Measurements from ENCODE around the gene IDH3G.

IDH3G gene

DNA sequence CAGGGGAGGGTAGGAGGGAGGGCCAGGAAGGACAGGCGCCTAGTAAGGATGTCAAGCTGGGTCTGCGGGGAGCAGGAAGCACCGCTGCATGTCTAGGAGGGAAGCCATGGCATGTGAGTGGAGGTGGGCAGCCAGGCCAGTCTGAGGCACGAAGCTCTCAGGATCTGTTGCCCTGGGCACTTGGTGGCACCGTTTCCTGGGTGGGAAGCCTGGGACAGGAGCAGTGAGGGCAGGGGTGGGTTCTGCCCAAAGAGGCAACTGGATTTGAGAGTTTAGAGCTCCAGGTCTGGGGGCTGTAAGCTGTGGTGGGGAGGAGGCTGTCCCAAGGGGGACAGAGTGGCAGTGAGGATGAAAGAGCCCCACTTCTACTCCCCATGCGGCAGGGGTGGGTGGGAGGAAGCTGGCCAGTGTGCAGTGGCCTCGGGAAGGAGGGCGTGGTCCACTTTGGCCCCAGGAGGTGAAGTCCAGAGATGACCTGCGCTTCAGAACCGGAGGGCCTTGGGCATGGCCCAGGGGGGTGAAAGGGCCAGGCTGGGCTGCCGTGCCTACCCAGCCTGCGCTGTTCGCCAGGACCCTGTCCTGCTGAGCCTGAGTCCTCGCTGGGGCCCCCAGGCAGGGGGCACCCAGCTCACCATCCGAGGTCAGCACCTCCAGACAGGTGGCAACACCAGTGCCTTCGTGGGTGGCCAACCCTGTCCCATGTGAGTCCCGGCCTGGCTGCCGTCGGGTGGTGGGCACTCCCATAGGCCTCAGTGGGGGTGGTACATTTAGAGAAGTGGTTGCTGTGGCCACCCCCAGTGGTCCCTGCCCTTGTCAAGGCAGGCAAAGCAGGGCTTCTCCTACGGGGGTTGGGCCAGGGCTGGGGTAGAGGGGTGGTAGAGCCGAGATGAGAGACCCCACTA is 21.6 kb downstream of the IDH3G start:
- H3K4me3 ChIP-seq (replicated peaks; ENCODE audit: low read depth, low read length): no peak overlapping the region
- no peak for DNase-seq (ENCODE audit: low read depth)
- no peak for TF ChIP-seq CTCF (IDR thresholded peaks at IDR 0.05; ENCODE audit: low read length, missing control alignments)

DNA sequence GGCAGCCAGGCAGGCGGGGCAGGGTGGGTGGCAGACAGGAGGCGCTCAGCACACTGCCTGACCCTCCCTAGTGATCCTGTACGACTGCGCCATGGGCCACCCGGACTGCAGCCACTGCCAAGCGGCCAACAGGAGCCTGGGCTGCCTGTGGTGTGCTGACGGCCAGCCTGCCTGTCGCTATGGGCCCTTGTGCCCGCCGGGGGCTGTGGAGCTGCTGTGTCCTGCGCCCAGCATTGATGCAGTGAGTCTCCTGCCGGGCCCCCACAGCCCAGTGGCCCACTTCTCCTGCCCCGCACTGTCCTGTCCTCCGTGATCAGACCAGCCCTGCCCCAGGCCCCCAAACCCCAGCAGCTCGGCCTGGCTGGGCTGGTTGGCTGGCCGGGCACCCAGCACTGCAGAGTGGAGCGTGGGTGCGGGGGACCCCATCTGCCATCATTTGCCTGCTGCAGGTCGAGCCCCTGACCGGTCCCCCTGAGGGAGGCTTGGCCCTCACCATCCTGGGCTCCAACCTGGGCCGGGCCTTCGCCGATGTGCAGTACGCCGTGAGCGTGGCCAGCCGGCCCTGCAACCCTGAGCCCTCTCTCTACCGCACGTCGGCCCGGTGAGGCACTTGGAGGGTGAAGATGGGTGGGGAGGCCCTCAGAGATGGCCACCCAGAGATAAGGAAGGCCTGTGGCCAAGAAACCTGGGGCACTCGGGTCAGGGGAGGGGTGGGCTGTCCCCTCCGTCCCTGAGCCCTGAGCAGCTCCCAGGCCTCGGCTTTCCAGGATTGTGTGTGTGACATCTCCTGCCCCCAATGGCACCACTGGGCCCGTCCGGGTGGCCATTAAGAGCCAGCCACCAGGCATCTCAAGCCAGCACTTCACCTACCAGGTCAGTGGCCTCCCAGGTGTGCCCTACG is 22.5 kb downstream of the IDH3G start:
- no peak for DNase-seq (ENCODE audit: low read depth)
- no peak overlapping the region for H3K4me3 ChIP-seq (replicated peaks; ENCODE audit: low read depth, low read length)
- TF ChIP-seq CTCF (IDR thresholded peaks at IDR 0.05; ENCODE audit: low read length, missing control alignments): no peak

GRCh38 chrX:153770601-153771414 is 23.4 kb downstream of the IDH3G start:
- DNase-seq (ENCODE audit: low read depth): no peak

GRCh38 chrX:153769865-153770600 is 24.1 kb downstream of the IDH3G start:
- H3K4me3 ChIP-seq (replicated peaks; ENCODE audit: low read depth, low read length): no peak overlapping the region
- no peak for TF ChIP-seq CTCF (IDR thresholded peaks at IDR 0.05; ENCODE audit: low read length, missing control alignments)
- DNase-seq (ENCODE audit: low read depth): no peak

More at GRCh38 chrX:153770601-153771414, 23.4 kb downstream of the IDH3G start:
- no peak overlapping the region for H3K4me3 ChIP-seq (replicated peaks; ENCODE audit: low read depth, low read length)
- TF ChIP-seq CTCF (IDR thresholded peaks at IDR 0.05; ENCODE audit: low read length, missing control alignments): no peak

DNA sequence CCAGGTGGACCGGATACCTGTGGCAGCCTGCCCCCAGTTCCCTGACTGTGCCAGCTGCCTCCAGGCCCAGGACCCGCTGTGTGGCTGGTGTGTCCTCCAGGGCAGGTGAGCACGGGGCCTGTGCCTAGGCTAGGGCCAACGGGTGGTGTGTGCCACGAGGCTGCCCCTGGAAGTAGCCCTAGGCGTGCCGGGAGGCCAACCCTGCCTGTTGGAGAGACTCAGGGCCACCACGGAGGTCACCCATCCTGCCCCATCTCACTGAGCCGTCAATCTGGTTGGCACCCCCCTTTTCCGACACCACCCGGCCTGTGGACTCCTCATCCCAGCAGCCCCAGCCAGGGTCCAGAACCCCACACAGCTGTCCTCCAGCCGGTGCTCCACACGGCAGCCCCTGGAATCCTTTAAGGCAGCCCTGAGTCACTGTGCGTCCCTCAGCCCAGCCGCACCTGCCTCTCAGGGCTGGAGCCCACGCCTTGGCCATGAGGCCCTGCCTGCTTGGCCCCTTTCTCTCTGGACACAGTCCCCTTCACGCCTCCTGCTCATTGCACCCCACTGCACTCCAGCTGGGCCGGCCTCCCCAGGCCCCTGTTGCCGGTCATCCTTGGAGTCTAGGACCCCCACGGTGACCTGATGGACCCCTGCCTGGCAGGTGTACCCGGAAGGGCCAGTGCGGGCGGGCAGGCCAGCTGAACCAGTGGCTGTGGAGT is 24.9 kb downstream of the IDH3G start:
- H3K4me3 ChIP-seq (replicated peaks; ENCODE audit: low read depth, low read length): no peak overlapping the region
- DNase-seq (ENCODE audit: low read depth): no peak
- no peak for TF ChIP-seq CTCF (IDR thresholded peaks at IDR 0.05; ENCODE audit: low read length, missing control alignments)
